WTC11 (cell line): ENCODE results near the gene MADCAM1. TPM values are rescaled to one million over a fixed set of nuclear protein-coding genes. Genes with fewer than 3 reads are reported as not detected.

ENCODE experiments used
- ATAC-seq: fragments of 200-7000 bp; cut with Tn5 transposase; 2 replicates; pipeline ENCODE4 v1.10.0; 2021; ENCODE audit warnings: mild to moderate bottlenecking, moderate library complexity
- CTCF ChIA-PET: fragments of 300-600 bp; sonication (Branson Sonifier 250); formaldehyde crosslinking; loops from one replicate; lab custom pipeline; 2021; ENCODE audit warnings: antibody characterized with exemption; lab: Charles Lee
- POLR2A ChIA-PET: fragments of 350-600 bp; sonication (Branson Sonifier 250); formaldehyde crosslinking; loops from one replicate; lab custom pipeline; 2021; ENCODE audit warnings: antibody characterized with exemption; lab: Charles Lee
- DNase-seq: peaks from one replicate; pipeline ENCODE4 v3.0.0; 2021; ENCODE audit warnings: low spot score
- H3K27ac Mint-ChIP-seq: 2 replicates; pipeline ENCODE4 v1.8.0; 2021; ENCODE audit warnings: mixed read lengths
- H3K27me3 Mint-ChIP-seq: 2 replicates; pipeline ENCODE4 v1.8.0; 2021; ENCODE audit warnings: low read depth, mild to moderate bottlenecking, moderate library complexity, mixed read lengths
- H3K36me3 Mint-ChIP-seq: 2 replicates; pipeline ENCODE4 v1.8.0; 2021; ENCODE audit warnings: mixed read lengths
- H3K4me1 Mint-ChIP-seq: 2 replicates; pipeline ENCODE4 v1.8.0; 2022; ENCODE audit warnings: mixed read lengths
- H3K4me3 Mint-ChIP-seq: 2 replicates; pipeline ENCODE4 v1.8.0; 2021; ENCODE audit warnings: mild to moderate bottlenecking, moderate library complexity, mixed read lengths
- H3K9me3 Mint-ChIP-seq: 2 replicates; pipeline ENCODE4 v1.8.0; 2021; ENCODE audit warnings: mixed read lengths
- AR ChIP-seq: fragments of 250-450 bp; sonication (Bioruptor Pico); IDR thresholded peaks from 2 replicates; pipeline ENCODE4 v1.9.0; 2021; ENCODE audit warnings: mild to moderate bottlenecking
- E2F4 ChIP-seq: sonication (generic); formaldehyde crosslinking; IDR thresholded peaks from 2 replicates; pipeline ENCODE4 v1.8.1; 2022; ENCODE audit warnings: low read depth, mild to moderate bottlenecking, moderate library complexity, missing genetic modification reagents, borderline replicate concordance
- ESRRA ChIP-seq: sonication (generic); formaldehyde crosslinking; IDR thresholded peaks from 2 replicates; pipeline ENCODE4 v1.8.1; 2022; ENCODE audit warnings: mild to moderate bottlenecking, missing genetic modification reagents, borderline replicate concordance
- KAT7 ChIP-seq: sonication (generic); formaldehyde crosslinking; IDR thresholded peaks from 2 replicates; pipeline ENCODE4 v1.8.1; 2023; ENCODE audit warnings: missing genetic modification reagents, mild to moderate bottlenecking, borderline replicate concordance
- NFATC4 ChIP-seq: fragments of 250-450 bp; sonication (Bioruptor Pico); IDR thresholded peaks from 2 replicates; pipeline ENCODE4 v1.9.0; 2021; ENCODE audit warnings: mild to moderate bottlenecking
- NR3C1 ChIP-seq: sonication (generic); formaldehyde crosslinking; conservative IDR thresholded peaks from 2 replicates; pipeline ENCODE4 v1.8.1; 2023; ENCODE audit warnings: low read depth, mild to moderate bottlenecking, missing genetic modification reagents
- PRDM15 ChIP-seq: sonication (generic); formaldehyde crosslinking; IDR thresholded peaks from 2 replicates; pipeline ENCODE4 v1.8.0; 2022; ENCODE audit warnings: missing genetic modification reagents
- TEAD4 ChIP-seq: sonication (generic); formaldehyde crosslinking; IDR thresholded peaks from 2 replicates; pipeline ENCODE4 v1.8.0; 2022; ENCODE audit warnings: mild to moderate bottlenecking, missing genetic modification reagents
- ZBTB21 ChIP-seq: sonication (generic); formaldehyde crosslinking; IDR thresholded peaks from 2 replicates; pipeline ENCODE4 v1.8.1; 2023; ENCODE audit warnings: mild to moderate bottlenecking, missing genetic modification reagents, borderline replicate concordance
- ZMAT4 ChIP-seq: fragments of 250-450 bp; sonication (Bioruptor Pico); IDR thresholded peaks from 2 replicates; pipeline ENCODE4 v1.9.0; 2021; ENCODE audit warnings: mild to moderate bottlenecking
- ZNF121 ChIP-seq: sonication (generic); formaldehyde crosslinking; IDR thresholded peaks from 2 replicates; pipeline ENCODE4 v1.8.0; 2023; ENCODE audit warnings: missing genetic modification reagents
- ZNF425 ChIP-seq: fragments of 250-450 bp; sonication (Bioruptor Pico); conservative IDR thresholded peaks from 2 replicates; pipeline ENCODE4 v1.9.0; 2021; ENCODE audit warnings: mild to moderate bottlenecking
- ZNF512 ChIP-seq: sonication (generic); formaldehyde crosslinking; IDR thresholded peaks from 2 replicates; pipeline ENCODE4 v1.8.1; 2022; ENCODE audit warnings: missing genetic modification reagents, borderline replicate concordance
- ZNF532 ChIP-seq: fragments of 250-450 bp; sonication (Bioruptor Pico); IDR thresholded peaks from 2 replicates; pipeline ENCODE4 v1.9.0; 2021; ENCODE audit warnings: mild to moderate bottlenecking, borderline replicate concordance
- total RNA-seq: library from RNA; stranded (reverse); gene quantifications from 3 replicates; pipeline ENCODE4 v1.2.3, GENCODE V29; 2021

Gene MADCAM1
- total RNA-seq, 1 experiment from 2014 or later, result 4.7 TPM

GRCh38 chr19:491146-491741 is 5.0 kb upstream of the MADCAM1 start:
- 0 out of 2 replicates have a peak overlapping the region, but pooled peaks have one; percentile 22 for H3K4me3 Mint-ChIP-seq
- ChIA-PET CTCF (interaction anchor here (0.8 to 2.3 kb wide), 3 partner anchors 15 to 41 kb away, joined by 3 to 10 read pairs (median 7); no protein-coding TSS in a partner anchor), POLR2A (no interaction called here)
- peaks cover 3% of the 10 kb centered on the region for H3K9me3 Mint-ChIP-seq
- peaks cover 20% of the 10 kb centered on the region for H3K4me1 Mint-ChIP-seq
- TF ChIP-seq ZNF512 (CRISPR knock-in tag) (no peak), ESRRA (no peak), ZNF425 (CRISPR knock-in tag) (no peak), ZNF121 (no peak), AR (no peak), NR3C1 (CRISPR knock-in tag) (no peak), ZNF532 (CRISPR knock-in tag) (no peak), TEAD4 (no peak), NFATC4 (CRISPR knock-in tag) (no peak), ZBTB21 (no peak), ZMAT4 (CRISPR knock-in tag) (no peak), E2F4 (no peak), KAT7 (CRISPR knock-in tag) (no peak), PRDM15 (CRISPR knock-in tag) (no peak)
- no peaks in the 10 kb centered on the region for H3K36me3 Mint-ChIP-seq
- DNase-seq (peak; percentile 60), ATAC-seq (no peak)
- no peak overlapping the region for H3K27ac Mint-ChIP-seq
- peaks cover 16% of the 10 kb centered on the region for H3K27me3 Mint-ChIP-seq
